ENCODE data around the gene TKTL1. TPM values are rescaled to one million over a fixed set of nuclear protein-coding genes. Genes with fewer than 3 reads are reported as not detected.

TKTL1 gene
- total RNA-seq, 1 experiment from 2014 or later = not detected

DNA sequence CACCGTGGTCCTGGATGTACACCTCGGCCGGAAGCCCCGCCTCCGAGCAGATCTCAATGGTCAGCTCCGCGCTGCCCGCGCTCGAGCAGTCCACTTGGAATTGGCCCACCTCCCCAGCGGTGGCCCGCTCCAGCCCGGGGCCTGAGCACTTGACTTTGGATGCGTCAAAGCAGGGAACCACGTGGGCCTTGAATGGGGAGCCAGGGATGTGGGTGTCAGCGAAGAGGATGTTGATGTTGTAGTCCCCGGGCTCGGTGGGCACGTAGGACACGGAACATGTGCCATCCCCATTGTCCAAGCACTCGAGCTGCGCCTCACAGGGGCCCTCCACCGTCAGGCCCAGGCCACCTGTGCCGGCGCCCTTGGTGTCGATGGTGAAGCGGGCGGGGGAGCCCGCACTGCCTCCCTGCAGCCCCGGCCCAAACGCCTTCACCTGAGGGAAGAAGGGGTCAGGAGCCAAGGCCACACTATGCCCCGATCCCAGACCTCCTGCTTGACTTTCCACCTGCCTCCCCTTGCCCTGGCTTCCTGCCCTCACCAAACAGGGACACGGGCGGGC is 64.6 kb downstream of the TKTL1 start:
- no peak for TF ChIP-seq SIN3A (IDR thresholded peaks at IDR 0.05; ENCODE audit: borderline replicate concordance, insufficient read depth, low read depth, low read length)
- TF ChIP-seq POLR2AphosphoS5 (IDR thresholded peaks at IDR 0.05; ENCODE audit: low read depth, low read length) = no peak
- TF ChIP-seq, protein P1, sequence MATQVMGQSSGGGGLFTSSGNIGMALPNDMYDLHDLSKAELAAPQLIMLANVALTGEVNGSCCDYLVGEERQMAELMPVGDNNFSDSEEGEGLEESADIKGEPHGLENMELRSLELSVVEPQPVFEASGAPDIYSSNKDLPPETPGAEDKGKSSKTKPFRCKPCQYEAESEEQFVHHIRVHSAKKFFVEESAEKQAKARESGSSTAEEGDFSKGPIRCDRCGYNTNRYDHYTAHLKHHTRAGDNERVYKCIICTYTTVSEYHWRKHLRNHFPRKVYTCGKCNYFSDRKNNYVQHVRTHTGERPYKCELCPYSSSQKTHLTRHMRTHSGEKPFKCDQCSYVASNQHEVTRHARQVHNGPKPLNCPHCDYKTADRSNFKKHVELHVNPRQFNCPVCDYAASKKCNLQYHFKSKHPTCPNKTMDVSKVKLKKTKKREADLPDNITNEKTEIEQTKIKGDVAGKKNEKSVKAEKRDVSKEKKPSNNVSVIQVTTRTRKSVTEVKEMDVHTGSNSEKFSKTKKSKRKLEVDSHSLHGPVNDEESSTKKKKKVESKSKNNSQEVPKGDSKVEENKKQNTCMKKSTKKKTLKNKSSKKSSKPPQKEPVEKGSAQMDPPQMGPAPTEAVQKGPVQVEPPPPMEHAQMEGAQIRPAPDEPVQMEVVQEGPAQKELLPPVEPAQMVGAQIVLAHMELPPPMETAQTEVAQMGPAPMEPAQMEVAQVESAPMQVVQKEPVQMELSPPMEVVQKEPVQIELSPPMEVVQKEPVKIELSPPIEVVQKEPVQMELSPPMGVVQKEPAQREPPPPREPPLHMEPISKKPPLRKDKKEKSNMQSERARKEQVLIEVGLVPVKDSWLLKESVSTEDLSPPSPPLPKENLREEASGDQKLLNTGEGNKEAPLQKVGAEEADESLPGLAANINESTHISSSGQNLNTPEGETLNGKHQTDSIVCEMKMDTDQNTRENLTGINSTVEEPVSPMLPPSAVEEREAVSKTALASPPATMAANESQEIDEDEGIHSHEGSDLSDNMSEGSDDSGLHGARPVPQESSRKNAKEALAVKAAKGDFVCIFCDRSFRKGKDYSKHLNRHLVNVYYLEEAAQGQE (IDR thresholded peaks at IDR 0.05; ENCODE audit: insufficient read depth in 1 of 2, low read depth in 2 of 2, low read length in 1 of 2) = no peak
- TF ChIP-seq, protein P2, sequence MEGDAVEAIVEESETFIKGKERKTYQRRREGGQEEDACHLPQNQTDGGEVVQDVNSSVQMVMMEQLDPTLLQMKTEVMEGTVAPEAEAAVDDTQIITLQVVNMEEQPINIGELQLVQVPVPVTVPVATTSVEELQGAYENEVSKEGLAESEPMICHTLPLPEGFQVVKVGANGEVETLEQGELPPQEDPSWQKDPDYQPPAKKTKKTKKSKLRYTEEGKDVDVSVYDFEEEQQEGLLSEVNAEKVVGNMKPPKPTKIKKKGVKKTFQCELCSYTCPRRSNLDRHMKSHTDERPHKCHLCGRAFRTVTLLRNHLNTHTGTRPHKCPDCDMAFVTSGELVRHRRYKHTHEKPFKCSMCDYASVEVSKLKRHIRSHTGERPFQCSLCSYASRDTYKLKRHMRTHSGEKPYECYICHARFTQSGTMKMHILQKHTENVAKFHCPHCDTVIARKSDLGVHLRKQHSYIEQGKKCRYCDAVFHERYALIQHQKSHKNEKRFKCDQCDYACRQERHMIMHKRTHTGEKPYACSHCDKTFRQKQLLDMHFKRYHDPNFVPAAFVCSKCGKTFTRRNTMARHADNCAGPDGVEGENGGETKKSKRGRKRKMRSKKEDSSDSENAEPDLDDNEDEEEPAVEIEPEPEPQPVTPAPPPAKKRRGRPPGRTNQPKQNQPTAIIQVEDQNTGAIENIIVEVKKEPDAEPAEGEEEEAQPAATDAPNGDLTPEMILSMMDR (IDR thresholded peaks at IDR 0.05) = no peak
- no peak for TF ChIP-seq TCF7L2 (IDR thresholded peaks at IDR 0.05; ENCODE audit: low read depth, low read length)
- H3K4me1 ChIP-seq (ENCODE audit: control insufficient read depth, insufficient read depth, low read length) = no peaks in the 10 kb centered on the region
- no peak for ATAC-seq
- H3K36me3 ChIP-seq (ENCODE audit: control insufficient read depth, insufficient read depth, low read length) = peaks cover 14% of the 10 kb centered on the region
- intact Hi-C loops (cut with micrococcal nuclease; ENCODE audit: unreplicated experiment) (no loop called here), in situ Hi-C loops (cut with HindIII; ENCODE audit: low pct_unique_long_range_greater_than_20kb, low sequenced_read_pairs) (no loop called here)
- no peak overlapping the region for H3K4me3 ChIP-seq (ENCODE audit: low read depth in 2 of 2, low read length in 2 of 2)
- H3K27ac ChIP-seq (ENCODE audit: low read length) = no peak overlapping the region
- ChIA-PET POLR2A (no interaction called here), CTCF (no interaction called here)
- BruUV-seq (replicated peaks) = no TSS peak
- no peaks in the 10 kb centered on the region for H3K27me3 ChIP-seq (ENCODE audit: control insufficient read depth, insufficient read depth, low read length)
- H3K9me3 ChIP-seq (ENCODE audit: control insufficient read depth, insufficient read depth, low read depth, low read length) = no peaks in the 10 kb centered on the region
- DNase-seq (ENCODE audit: low read depth, low spot score) = no peak

DNA sequence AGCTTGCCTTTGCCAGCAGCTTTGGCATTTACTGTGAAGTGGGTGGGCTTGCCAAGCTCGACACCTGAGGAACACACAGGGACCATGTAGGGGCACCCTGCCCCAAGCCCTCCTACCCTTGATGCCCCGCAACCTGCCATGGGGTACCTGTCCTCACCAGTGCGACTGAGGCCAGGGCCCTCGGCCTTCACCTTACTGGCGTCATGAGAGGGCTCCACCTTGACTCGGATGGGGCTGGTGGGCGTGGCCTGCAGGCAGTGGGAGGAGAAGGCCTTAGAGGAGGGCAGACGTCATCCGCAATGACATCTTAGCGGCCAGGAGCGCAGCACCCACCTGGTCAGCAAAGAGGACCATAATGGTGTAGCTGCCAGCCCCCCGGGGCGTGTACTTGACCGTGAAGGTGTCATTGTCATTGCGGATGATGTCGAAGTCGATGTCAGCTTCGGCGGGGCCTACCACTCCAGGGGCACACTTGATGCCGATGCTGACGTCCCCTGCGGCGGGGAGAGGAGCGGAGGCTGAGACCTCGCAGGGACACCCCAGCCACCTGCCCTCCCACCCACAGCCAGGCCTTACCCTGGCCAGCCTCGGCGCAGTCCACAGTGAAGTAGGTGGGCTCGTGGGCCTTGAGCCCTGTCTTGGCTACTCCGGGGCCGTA is 66.6 kb downstream of the TKTL1 start:
- in situ Hi-C loops (cut with HindIII; ENCODE audit: low pct_unique_long_range_greater_than_20kb, low sequenced_read_pairs) (no loop called here), intact Hi-C loops (cut with micrococcal nuclease; ENCODE audit: unreplicated experiment) (no loop called here)
- Histone ChIP-seq H3K4me1 (ENCODE audit: control insufficient read depth, insufficient read depth, low read length) (no peaks in the 10 kb centered on the region), H3K9me3 (ENCODE audit: control insufficient read depth, insufficient read depth, low read depth, low read length) (no peaks in the 10 kb centered on the region), H3K27me3 (ENCODE audit: control insufficient read depth, insufficient read depth, low read length) (no peaks in the 10 kb centered on the region), H3K36me3 (ENCODE audit: control insufficient read depth, insufficient read depth, low read length) (peaks cover 14% of the 10 kb centered on the region), H3K27ac (ENCODE audit: low read length) (no peak overlapping the region), H3K4me3 (ENCODE audit: low read depth in 2 of 2, low read length in 2 of 2) (no peak overlapping the region)
- ChIA-PET CTCF (no interaction called here), POLR2A (interaction anchor here (0.6 kb wide), 1 partner anchor 234 kb away, joined by 3 read pairs; no protein-coding TSS in a partner anchor)
- no TSS peak for BruUV-seq (replicated peaks)
- ATAC-seq (no peak), DNase-seq (ENCODE audit: low read depth, low spot score) (no peak)
- TF ChIP-seq, protein P2 (IDR thresholded peaks at IDR 0.05) = no peak
- TF ChIP-seq, protein P1 (IDR thresholded peaks at IDR 0.05; ENCODE audit: insufficient read depth in 1 of 2, low read depth in 2 of 2, low read length in 1 of 2) = no peak
- no peak for TF ChIP-seq POLR2AphosphoS5 (IDR thresholded peaks at IDR 0.05; ENCODE audit: low read depth, low read length)
- no peak for TF ChIP-seq SIN3A (IDR thresholded peaks at IDR 0.05; ENCODE audit: borderline replicate concordance, insufficient read depth, low read depth, low read length)
- TF ChIP-seq TCF7L2 (IDR thresholded peaks at IDR 0.05; ENCODE audit: low read depth, low read length) = no peak

Data from Panc1 (cell line).